HL-60/S4 (cell line): ENCODE measurements around the gene SH3D19.
"Not testable (repeated sequence)": the region's sequence is repeated elsewhere in the genome, so short reads cannot be mapped to it uniquely, and the experiment has no call there.

Experiments
- in situ Hi-C: fragments of 300-500 bp; cut with MboI; formaldehyde crosslinking; loops from 2 replicates; pipeline ENCODE4 v1.14.3; 2022; ENCODE audit warnings: low sequenced_read_pairs

Gene SH3D19

GRCh38 chr4:151104621-151105020, 220.8 kb downstream of the SH3D19 start:
- in situ Hi-C loops, result no loop called here

GRCh38 chr4:151103758-151104157, 221.6 kb downstream of the SH3D19 start:
- in situ Hi-C loops, result no loop called here

GRCh38 chr4:151100531-151100930, 224.9 kb downstream of the SH3D19 start:
- in situ Hi-C loops, result no loop called here

GRCh38 chr4:151099976-151100417, 225.4 kb downstream of the SH3D19 start:
- in situ Hi-C loops, result no loop called here

- in situ Hi-C loops, result no loop called here
Measured at GRCh38 chr4:151099229-151099975, 226.0 kb downstream of the SH3D19 start, which contains the start of gene RPS3A. RPS3A (plus strand) TSS chr4:151099628; CDS start chr4:151099653, 25 bp downstream.

- in situ Hi-C loops, result no loop called here
Measured at GRCh38 chr4:151098979-151099228, 226.5 kb downstream of the SH3D19 start.

- in situ Hi-C loops, result no loop called here
Measured at GRCh38 chr4:151097759-151098158, 227.6 kb downstream of the SH3D19 start.

- in situ Hi-C loops, result no loop called here
Measured at GRCh38 chr4:151095142-151095541, 230.3 kb downstream of the SH3D19 start.

- in situ Hi-C loops, result no loop called here
Measured at GRCh38 chr4:151094290-151094751, 231.1 kb downstream of the SH3D19 start.

GRCh38 chr4:151093203-151093602, 232.2 kb downstream of the SH3D19 start:
- in situ Hi-C loops, result no loop called here

- in situ Hi-C loops, result no loop called here
Measured at GRCh38 chr4:151092488-151092887, 232.9 kb downstream of the SH3D19 start.

- in situ Hi-C loops, result no loop called here
Measured at GRCh38 chr4:151091047-151091446, 234.4 kb downstream of the SH3D19 start.

GRCh38 chr4:151087467-151087866, 237.9 kb downstream of the SH3D19 start:
- in situ Hi-C loops, result no loop called here

GRCh38 chr4:151077978-151078377, 247.4 kb downstream of the SH3D19 start:
- in situ Hi-C loops, result not testable (repeated sequence)

- in situ Hi-C loops, result no loop called here
Measured at GRCh38 chr4:151074416-151074916, 250.9 kb downstream of the SH3D19 start.
